GM08714 (cell line): Measurements from ENCODE around the gene ASB4.

ENCODE experiments used
- H3K4me3 ChIP-seq: fragments of 200-500 bp; sonication (Bioruptor generic); 2 replicates; pipeline ENCODE4 v1.5.1; 2014; ENCODE audit warnings: mild to moderate bottlenecking, low read length, inconsistent platforms
- ZNF274 ChIP-seq: IDR thresholded peaks from 2 replicates; pipeline ENCODE4 v1.6.1; 2012; ENCODE audit warnings: mild to moderate bottlenecking, low read depth, low read length

ASB4 gene

GRCh38 chr7:95471071-95471470, 14.7 kb upstream of the ASB4 start:
- no peak for TF ChIP-seq ZNF274

DNA sequence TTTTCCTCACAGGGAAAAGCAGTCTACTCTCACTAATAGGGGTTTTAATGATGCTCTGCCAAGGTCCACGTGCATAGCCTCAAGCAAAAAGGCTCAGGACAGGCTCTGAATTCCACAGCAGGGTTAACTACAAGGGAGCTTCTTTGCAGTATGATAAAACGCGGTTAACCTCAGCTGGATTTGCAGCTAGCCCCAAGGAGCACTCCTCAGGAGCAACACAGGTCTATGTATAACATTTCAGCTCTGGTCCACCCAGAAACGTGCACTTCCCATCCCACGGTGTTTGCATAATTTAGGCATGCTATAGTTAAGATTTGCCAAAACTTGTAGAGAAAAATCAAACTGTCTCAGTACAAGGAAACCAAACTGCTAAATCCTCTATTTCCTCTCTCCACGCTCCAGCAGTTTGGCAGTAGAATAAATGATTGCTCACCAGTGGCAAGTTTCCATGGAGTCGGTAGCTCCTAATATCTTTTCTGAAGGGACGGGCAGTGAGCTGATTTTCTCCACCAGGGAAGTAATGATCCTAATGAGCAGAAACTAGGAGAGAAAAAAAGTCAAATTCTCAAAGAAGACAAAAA, 13.1 kb upstream of the ASB4 start:
- no peak for TF ChIP-seq ZNF274
- H3K4me3 ChIP-seq = no peak overlapping the region

More at GRCh38 chr7:95471071-95471470, 14.7 kb upstream of the ASB4 start:
- no peak overlapping the region for H3K4me3 ChIP-seq

DNA sequence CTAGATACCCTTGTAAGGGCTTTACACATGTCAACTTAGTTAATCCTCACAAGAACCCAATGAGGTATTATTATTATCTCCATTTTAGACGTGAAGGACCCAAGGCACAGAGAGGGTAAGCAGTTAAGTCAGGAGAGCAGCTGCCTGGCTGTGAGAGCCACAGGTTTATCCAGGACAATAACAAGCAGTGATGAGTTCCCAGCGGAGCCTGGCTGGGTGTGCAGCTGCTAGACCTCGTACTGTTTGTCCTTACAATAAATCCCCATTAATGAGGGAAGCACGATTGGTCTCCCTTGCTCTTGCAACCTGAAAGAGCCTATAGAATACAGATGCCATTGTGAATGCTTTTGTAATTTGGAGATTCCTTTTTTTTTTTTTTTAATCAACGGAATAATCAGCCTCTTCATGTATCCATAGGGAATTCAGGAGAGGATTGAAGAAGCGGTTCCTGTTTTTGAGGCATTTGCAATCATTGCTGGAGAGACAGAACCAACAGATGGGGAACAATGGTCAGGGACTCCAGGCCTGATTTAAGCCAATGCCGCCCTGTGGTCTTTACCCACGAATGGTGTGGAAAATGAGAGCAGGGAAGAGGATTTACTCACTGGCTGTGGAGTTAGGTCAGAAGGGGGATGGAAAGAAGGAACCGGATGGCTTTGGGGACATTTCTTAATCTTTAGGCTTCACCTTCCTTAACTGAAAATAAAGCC, 12.3 kb upstream of the ASB4 start:
- no peak for TF ChIP-seq ZNF274
- H3K4me3 ChIP-seq = no peak overlapping the region

DNA sequence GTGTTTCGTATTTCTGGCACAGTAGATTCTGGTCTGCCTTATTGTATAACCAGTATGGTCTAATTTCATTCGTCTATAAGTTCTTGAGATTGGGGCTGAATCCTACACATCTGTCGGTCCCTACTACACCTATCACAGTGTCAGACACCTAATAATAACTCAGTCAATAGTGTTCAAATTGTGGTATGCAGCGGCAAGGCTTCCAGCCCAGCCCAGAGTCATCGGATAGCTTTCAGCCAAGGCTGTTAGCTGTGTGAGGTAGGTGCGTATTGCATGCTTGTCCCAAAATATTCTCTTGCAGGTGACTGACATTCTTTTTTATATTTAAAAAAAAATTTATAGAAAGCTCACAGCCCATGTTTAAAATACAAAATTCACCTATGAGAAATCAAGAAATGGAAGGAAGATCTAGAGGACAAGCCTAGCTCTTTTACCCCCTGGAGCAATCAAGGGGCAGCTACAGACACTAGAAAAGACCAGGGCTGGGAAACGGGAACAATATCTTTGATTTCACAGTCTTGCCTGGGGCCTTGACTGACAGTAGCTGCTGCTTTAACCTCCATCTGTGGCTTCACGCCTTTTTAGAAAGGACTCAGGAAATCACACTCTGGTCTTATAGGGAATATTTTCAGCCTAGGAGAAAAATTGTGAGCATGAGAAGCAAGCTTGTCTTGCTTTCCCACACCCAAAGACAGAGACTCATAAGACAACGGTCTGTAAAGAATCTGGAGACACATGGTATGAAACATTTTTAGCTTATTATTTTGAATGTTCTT, 9.5 kb upstream of the ASB4 start:
- TF ChIP-seq ZNF274 = no peak

DNA sequence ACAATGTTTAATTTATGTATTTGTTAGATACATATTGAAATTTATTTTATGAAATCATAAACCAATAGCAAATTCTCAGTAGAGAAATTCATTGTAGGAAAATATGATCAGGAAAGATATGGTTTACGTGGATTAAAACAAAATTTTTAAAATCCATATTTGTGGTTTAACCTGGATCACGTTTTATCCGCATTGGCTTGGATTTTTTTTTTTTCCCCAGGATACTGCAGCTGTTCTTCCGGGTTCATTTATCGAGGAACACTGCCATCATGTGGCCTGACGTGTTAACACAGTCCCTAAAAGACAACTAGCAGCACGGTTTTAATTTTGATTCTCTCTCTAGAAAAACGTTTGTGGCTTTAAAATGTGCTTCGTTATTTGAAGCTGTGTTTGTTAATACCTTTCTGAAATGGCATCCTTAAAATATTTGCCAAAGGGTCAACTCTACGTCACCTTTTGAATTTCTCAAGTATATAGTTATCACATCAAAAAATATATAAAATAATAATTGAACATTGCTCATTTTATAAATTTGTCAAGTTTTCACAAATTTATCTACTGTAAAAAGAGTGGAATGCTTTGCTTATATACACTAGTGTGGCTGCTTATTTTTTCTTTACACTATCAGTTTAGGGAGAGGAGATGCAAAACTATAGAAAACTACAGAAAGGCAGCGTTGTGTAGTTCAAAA, 8.7 kb upstream of the ASB4 start:
- TF ChIP-seq ZNF274 = no peak
- H3K4me3 ChIP-seq = no peak overlapping the region

More for the DNA sequence above, 9.5 kb upstream of the ASB4 start:
- H3K4me3 ChIP-seq = no peak overlapping the region

DNA sequence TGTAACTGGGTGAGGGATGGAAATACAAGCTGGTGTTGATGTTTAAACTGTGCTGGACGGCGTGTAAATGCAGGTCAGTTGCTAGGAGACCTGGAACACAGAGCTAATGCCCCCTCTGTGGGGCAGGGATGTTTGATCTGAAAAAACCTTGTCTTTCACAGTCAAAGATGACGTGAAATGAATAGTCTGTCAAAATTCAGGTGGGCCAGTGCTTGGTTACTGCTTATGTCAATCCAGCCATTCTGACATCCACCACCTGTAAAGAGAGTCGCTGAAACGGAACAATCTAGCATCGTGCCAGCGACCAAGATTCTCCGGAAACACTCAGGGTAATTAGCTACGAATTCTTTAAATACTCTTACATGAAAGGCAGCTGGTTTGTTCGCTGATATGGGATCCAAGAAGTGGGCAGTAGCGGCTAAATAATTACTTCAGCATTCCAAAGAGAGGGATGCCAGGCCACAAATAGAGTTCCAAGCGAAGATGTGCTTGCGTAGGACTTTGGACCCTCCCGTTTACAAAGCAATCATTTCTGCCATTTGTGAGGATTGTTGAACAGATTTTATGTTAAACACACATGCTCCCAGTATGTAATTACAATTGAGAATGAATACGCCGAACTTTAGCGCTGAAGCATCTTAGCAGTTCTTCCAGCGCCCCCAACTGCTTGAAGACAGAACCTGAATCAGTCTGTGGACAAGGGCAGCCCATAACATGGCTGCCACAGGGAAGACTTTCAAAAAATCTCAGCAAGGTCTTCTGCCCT, 7.3 kb upstream of the ASB4 start:
- TF ChIP-seq ZNF274 = no peak
- H3K4me3 ChIP-seq = no peak overlapping the region

- no peak for TF ChIP-seq ZNF274
- no peak overlapping the region for H3K4me3 ChIP-seq
Measured at GRCh38 chr7:95479992-95480624, 5.6 kb upstream of the ASB4 start.

GRCh38 chr7:95481271-95482165, 4.2 kb upstream of the ASB4 start:
- no peak for TF ChIP-seq ZNF274
- no peak overlapping the region for H3K4me3 ChIP-seq

- TF ChIP-seq ZNF274 = no peak
- no peak overlapping the region for H3K4me3 ChIP-seq
Measured at GRCh38 chr7:95482424-95482823, 3.3 kb upstream of the ASB4 start.

GRCh38 chr7:95490231-95490762, 4.6 kb downstream of the ASB4 start:
- no peak for TF ChIP-seq ZNF274
- H3K4me3 ChIP-seq = no peak overlapping the region

- no peak for TF ChIP-seq ZNF274
- no peak overlapping the region for H3K4me3 ChIP-seq
Measured at GRCh38 chr7:95491201-95491600, 5.5 kb downstream of the ASB4 start.

- H3K4me3 ChIP-seq = no peak overlapping the region
- no peak for TF ChIP-seq ZNF274
Measured at GRCh38 chr7:95491634-95492314, 6.0 kb downstream of the ASB4 start.

DNA sequence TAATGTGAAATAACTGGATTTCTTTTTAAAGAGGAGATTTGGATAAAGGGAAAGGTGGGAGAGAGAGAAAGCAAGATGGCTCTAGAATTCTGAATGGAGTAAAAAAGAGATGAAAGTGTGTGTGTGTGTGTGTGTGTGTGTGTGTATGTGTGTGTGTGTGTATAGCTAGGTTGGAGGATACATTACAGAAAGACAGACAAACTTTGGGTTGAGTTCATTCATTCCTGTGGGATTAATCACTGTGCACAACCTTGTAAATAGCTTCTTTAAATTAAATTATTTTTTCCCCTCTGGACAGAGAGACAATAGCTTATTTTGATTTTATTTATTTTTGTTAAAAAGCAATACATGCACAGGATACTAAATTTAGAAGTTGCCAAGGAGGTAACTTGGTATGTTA, 7.5 kb downstream of the ASB4 start:
- no peak for TF ChIP-seq ZNF274
- H3K4me3 ChIP-seq = no peak overlapping the region
